Neural cell (in vitro differentiated cells): ENCODE measurements around the gene WDR70. TPM values are rescaled to one million over a fixed set of nuclear protein-coding genes. Genes with fewer than 3 reads are reported as not detected.
A peak's percentile ranks its signal among the peaks of the same experiment; 100 is the strongest.

ENCODE experiments used
- H2AFZ ChIP-seq: fragments of 200-600, 300-800 bp; sonication (generic), shearing (Covaris generic); 2 replicates; pipeline ENCODE4 v1.6.0; 2014; ENCODE audit warnings: low read depth, mild to moderate bottlenecking, antibody characterized with exemption, low read length, moderate library complexity
- H3F3A ChIP-seq: fragments of 200-600 bp; shearing (Covaris generic); 2 replicates; pipeline ENCODE4 v1.6.1; 2016; ENCODE audit warnings: mild to moderate bottlenecking, moderate library complexity, mixed read lengths, antibody characterized with exemption, low read length; ENCODE audit not compliant: insufficient read depth, poor library complexity, severe bottlenecking
- H3K27ac ChIP-seq: fragments of 200-600, 300-800 bp; sonication (generic), shearing (Covaris generic); 2 replicates; pipeline ENCODE4 v1.5.1; 2014; ENCODE audit warnings: mild to moderate bottlenecking, low read length, moderate library complexity
- H3K27me3 ChIP-seq: fragments of 300-800, 200-600 bp; sonication (generic), shearing (Covaris generic); 2 replicates; pipeline ENCODE4 v1.6.0; 2014; ENCODE audit warnings: mild to moderate bottlenecking, low read depth, low read length, moderate library complexity; ENCODE audit not compliant: insufficient read depth
- H3K36me3 ChIP-seq: fragments of 300-800, 200-600 bp; sonication (generic), shearing (Covaris generic); 2 replicates; pipeline ENCODE4 v1.5.1; 2014; ENCODE audit warnings: mild to moderate bottlenecking, antibody characterized with exemption, low read length, moderate library complexity; ENCODE audit not compliant: insufficient read depth
- H3K4me2 ChIP-seq: fragments of 300-800, 200-600 bp; sonication (generic), shearing (Covaris generic); 2 replicates; pipeline ENCODE4 v1.6.0; 2014; ENCODE audit warnings: mild to moderate bottlenecking, low read length
- H3K4me3 ChIP-seq: fragments of 300-800, 200-600 bp; sonication (generic), shearing (Covaris generic); 2 replicates; pipeline ENCODE4 v1.5.1; 2014; ENCODE audit warnings: mild to moderate bottlenecking, low read length, moderate library complexity
- H3K79me2 ChIP-seq: fragments of 200-600 bp; shearing (Covaris generic); replicated peaks from 2 replicates; pipeline ENCODE4 v1.6.0; 2014; ENCODE audit warnings: mild to moderate bottlenecking, low read length, moderate library complexity; ENCODE audit not compliant: insufficient read depth
- H3K9ac ChIP-seq: fragments of 300-800, 200-600 bp; sonication (generic), shearing (Covaris generic); 2 replicates; pipeline ENCODE4 v1.6.1; 2016; ENCODE audit warnings: mild to moderate bottlenecking, low read length, mixed read lengths
- H3K9me2 ChIP-seq: fragments of 200-600 bp; shearing (Covaris generic); 2 replicates; pipeline ENCODE4 v1.6.1; 2016; ENCODE audit warnings: mild to moderate bottlenecking, low read length, mixed read lengths; ENCODE audit not compliant: insufficient read depth
- H3K9me3 ChIP-seq: fragments of 200-600, 300-800 bp; sonication (generic), shearing (Covaris generic); 2 replicates; pipeline ENCODE4 v1.6.1; 2016; ENCODE audit warnings: mild to moderate bottlenecking, mixed run types, low read length, moderate library complexity, mixed read lengths
- H4K20me1 ChIP-seq: fragments of 200-600 bp; shearing (Covaris generic); 2 replicates; pipeline ENCODE4 v1.6.1; 2016; ENCODE audit warnings: mild to moderate bottlenecking, mixed run types; ENCODE audit not compliant: insufficient read depth
- EP300 ChIP-seq: fragments of 450-650 bp; conservative IDR thresholded peaks from 2 replicates; pipeline ENCODE4 v1.6.1; 2014; ENCODE audit warnings: antibody characterized with exemption, mild to moderate bottlenecking, moderate library complexity; ENCODE audit not compliant: poor library complexity, severe bottlenecking
- EZH2 ChIP-seq: fragments of 200-600, 300-800 bp; shearing (Covaris generic), sonication (generic); IDR thresholded peaks from 2 replicates; pipeline ENCODE4 v1.6.1; 2014; ENCODE audit warnings: antibody characterized with exemption, low read length, borderline replicate concordance, mild to moderate bottlenecking; ENCODE audit not compliant: insufficient read depth, poor library complexity, severe bottlenecking
- MXI1 ChIP-seq: fragments of 450-650 bp; conservative IDR thresholded peaks from 2 replicates; pipeline ENCODE4 v1.6.1; 2014; ENCODE audit warnings: antibody characterized with exemption, mild to moderate bottlenecking; ENCODE audit not compliant: poor library complexity, severe bottlenecking
- POLR2AphosphoS5 ChIP-seq: IDR thresholded peaks from 2 replicates; pipeline ENCODE4 v1.6.1; 2012
- RAD21 ChIP-seq: fragments of 450-650 bp; conservative IDR thresholded peaks from 2 replicates; pipeline ENCODE4 v1.6.1; 2014; ENCODE audit warnings: antibody characterized with exemption, mild to moderate bottlenecking, moderate library complexity
- SMC3 ChIP-seq: fragments of 450-650 bp; conservative IDR thresholded peaks from 2 replicates; pipeline ENCODE4 v1.6.1; 2014; ENCODE audit warnings: antibody characterized with exemption, mild to moderate bottlenecking, moderate library complexity; ENCODE audit not compliant: poor library complexity
- TAF1 ChIP-seq: IDR thresholded peaks from 2 replicates; pipeline ENCODE4 v1.6.1; 2012; ENCODE audit warnings: low read depth
- polyA plus RNA-seq: library from polyadenylated mRNA; depleted of rRNA; stranded (reverse); fragments of >200 nt; gene quantifications from 2 replicates; pipeline ENCODE4 v1.2.3, GENCODE V29; 2014
- TF ChIP-seq, protein P1 (sequence below): fragments of 450-650 bp; IDR thresholded peaks from 2 replicates; pipeline ENCODE4 v1.5.1; 2014; ENCODE audit warnings: antibody characterized with exemption, mild to moderate bottlenecking, moderate library complexity; ENCODE audit not compliant: poor library complexity, severe bottlenecking
- TF ChIP-seq, protein P2 (sequence below): IDR thresholded peaks from 2 replicates; pipeline ENCODE4 v1.6.1; 2012; ENCODE audit warnings: borderline replicate concordance

The WDR70 gene
- polyA plus RNA-seq, 1 donor from 2014 or later, result 40.9 TPM

DNA sequence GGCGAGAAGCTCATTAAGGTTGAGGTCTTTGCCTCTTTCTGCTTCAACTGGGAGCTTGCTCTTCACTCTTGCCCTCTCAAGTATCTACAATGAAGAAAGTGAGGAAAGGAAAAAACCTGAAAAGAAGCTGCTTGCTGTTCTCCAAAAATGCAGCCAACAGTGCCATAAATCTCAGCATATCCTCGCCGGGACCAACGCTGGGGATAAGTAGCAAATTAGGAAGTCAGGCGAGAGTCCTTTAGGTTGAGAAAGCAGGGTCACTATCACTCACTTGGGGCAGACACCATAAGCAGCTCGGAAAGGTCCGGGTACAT, 8.6 kb upstream of the WDR70 start:
- Histone ChIP-seq H3K4me2 (peak overlapping the region; percentile 65), H3K79me2 (peaks cover 33% of the 10 kb centered on the region), H3K4me3 (peak overlapping the region; percentile 95)

DNA sequence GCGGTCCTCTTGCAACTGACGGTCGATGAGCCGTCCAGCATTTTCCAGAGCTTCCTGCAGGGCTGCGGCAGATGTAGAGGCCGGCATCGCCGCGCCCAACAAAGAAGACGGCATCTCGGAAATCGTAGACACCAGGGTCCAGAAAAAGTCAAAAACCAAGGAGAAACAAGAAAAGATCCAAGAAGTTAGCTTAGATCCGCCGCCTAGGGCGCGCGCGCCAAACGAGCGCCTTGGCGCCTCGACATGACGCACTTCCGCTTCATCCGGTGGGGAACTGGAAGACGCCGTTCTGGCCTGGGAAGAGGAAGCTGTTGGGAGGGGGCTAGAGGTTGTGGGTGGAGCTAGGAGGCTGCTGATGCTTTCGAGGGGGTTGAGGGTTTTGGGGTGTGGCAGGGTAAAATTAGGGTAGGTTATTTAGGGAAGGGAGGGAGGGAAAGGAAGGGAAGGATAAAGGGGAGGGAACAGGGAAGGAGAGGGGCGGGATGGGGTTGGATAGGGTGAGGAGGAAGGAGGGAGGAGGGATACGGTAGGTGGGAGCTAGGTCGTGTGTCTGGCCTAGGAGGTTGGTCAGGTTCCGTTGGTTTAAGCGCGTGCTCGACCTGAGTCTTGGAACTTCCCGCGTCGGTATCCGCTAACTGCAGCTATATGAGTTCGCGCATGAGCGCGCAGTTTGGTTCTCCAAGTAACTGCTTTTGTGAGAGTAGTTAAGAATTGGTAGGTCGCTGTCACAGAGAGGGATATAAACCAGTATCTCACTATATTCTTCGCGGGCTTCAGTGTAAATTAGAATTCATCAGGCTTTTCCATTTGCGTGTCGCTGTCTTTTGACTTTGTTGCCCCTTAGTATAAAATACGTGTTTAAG, 8.0 kb upstream of the WDR70 start, which contains the start of gene NUP155:
NUP155 (minus strand) TSS at position 243 of the 863 bp plus-strand sequence; CDS start at position 114, 129 bp downstream.
- Histone ChIP-seq H3K4me3 (peak within 1 kb of the TSS; percentile 95), H3K9me3 (no peaks in the 10 kb centered on the region), H2AFZ (peak within 1 kb of the TSS; percentile 92), H3K79me2 (peaks cover 29% of the 10 kb centered on the region), H3F3A (no peaks in the 10 kb centered on the region), H3K4me2 (peak within 1 kb of the TSS; percentile 88), H3K27ac (peak within 1 kb of the TSS; percentile 74), H3K9ac (peak within 1 kb of the TSS; percentile 71), H3K9me2 (no peaks in the 10 kb centered on the region), H4K20me1 (no peaks in the 10 kb centered on the region), H3K27me3 (no peaks in the 10 kb centered on the region), H3K36me3 (no peaks in the 10 kb centered on the region)
- TF ChIP-seq RAD21 (no peak), EP300 (peak; percentile 60), MXI1 (peak; percentile 92), TAF1 (no peak), POLR2AphosphoS5 (peak; percentile 77), SMC3 (no peak), EZH2 (no peak)
- TF ChIP-seq, protein P1, sequence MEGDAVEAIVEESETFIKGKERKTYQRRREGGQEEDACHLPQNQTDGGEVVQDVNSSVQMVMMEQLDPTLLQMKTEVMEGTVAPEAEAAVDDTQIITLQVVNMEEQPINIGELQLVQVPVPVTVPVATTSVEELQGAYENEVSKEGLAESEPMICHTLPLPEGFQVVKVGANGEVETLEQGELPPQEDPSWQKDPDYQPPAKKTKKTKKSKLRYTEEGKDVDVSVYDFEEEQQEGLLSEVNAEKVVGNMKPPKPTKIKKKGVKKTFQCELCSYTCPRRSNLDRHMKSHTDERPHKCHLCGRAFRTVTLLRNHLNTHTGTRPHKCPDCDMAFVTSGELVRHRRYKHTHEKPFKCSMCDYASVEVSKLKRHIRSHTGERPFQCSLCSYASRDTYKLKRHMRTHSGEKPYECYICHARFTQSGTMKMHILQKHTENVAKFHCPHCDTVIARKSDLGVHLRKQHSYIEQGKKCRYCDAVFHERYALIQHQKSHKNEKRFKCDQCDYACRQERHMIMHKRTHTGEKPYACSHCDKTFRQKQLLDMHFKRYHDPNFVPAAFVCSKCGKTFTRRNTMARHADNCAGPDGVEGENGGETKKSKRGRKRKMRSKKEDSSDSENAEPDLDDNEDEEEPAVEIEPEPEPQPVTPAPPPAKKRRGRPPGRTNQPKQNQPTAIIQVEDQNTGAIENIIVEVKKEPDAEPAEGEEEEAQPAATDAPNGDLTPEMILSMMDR, result peak; percentile 19
- TF ChIP-seq, protein P2, sequence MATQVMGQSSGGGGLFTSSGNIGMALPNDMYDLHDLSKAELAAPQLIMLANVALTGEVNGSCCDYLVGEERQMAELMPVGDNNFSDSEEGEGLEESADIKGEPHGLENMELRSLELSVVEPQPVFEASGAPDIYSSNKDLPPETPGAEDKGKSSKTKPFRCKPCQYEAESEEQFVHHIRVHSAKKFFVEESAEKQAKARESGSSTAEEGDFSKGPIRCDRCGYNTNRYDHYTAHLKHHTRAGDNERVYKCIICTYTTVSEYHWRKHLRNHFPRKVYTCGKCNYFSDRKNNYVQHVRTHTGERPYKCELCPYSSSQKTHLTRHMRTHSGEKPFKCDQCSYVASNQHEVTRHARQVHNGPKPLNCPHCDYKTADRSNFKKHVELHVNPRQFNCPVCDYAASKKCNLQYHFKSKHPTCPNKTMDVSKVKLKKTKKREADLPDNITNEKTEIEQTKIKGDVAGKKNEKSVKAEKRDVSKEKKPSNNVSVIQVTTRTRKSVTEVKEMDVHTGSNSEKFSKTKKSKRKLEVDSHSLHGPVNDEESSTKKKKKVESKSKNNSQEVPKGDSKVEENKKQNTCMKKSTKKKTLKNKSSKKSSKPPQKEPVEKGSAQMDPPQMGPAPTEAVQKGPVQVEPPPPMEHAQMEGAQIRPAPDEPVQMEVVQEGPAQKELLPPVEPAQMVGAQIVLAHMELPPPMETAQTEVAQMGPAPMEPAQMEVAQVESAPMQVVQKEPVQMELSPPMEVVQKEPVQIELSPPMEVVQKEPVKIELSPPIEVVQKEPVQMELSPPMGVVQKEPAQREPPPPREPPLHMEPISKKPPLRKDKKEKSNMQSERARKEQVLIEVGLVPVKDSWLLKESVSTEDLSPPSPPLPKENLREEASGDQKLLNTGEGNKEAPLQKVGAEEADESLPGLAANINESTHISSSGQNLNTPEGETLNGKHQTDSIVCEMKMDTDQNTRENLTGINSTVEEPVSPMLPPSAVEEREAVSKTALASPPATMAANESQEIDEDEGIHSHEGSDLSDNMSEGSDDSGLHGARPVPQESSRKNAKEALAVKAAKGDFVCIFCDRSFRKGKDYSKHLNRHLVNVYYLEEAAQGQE, result peak; percentile 9

More for the DNA sequence above, 8.6 kb upstream of the WDR70 start:
- Histone ChIP-seq H4K20me1 (no peaks in the 10 kb centered on the region), H3K9ac (peak overlapping the region; percentile 71), H3K9me3 (no peaks in the 10 kb centered on the region), H2AFZ (peak overlapping the region; percentile 77), H3K27ac (peak overlapping the region; percentile 74), H3F3A (no peaks in the 10 kb centered on the region), H3K36me3 (no peaks in the 10 kb centered on the region), H3K9me2 (no peaks in the 10 kb centered on the region), H3K27me3 (no peaks in the 10 kb centered on the region)
- TF ChIP-seq POLR2AphosphoS5, result no peak
- TF ChIP-seq EP300, result no peak
- no peak for TF ChIP-seq SMC3
- TF ChIP-seq MXI1, result no peak
- no peak for TF ChIP-seq TAF1
- no peak for TF ChIP-seq RAD21
- TF ChIP-seq, protein P1, result no peak
